Measurements from ENCODE around the gene PIAS1. TPM values are rescaled to one million over a fixed set of nuclear protein-coding genes. Genes with fewer than 3 reads are reported as not detected.

The PIAS1 gene
- total RNA-seq, 1 experiment from 2014 or later = 25.9 TPM

GRCh38 chr15:68206711-68207151, 152.6 kb downstream of the PIAS1 start:
- Histone ChIP-seq H3K4me2 (ENCODE audit: low read length) (no peak overlapping the region), H3K9ac (ENCODE audit: low read length) (no peak overlapping the region), H3K27me3 (ENCODE audit: insufficient read depth, low read length) (no peaks in the 10 kb centered on the region), H3K9me3 (ENCODE audit: control insufficient read depth in 1 of 2, insufficient read depth in 1 of 2, low read depth in 1 of 2, low read length in 2 of 2) (no peaks in the 10 kb centered on the region), H3K27ac (ENCODE audit: low read depth, low read length) (no peak overlapping the region), H3K79me2 (ENCODE audit: insufficient read depth, low read length) (peaks cover 42% of the 10 kb centered on the region), H3K4me1 (ENCODE audit: control insufficient read depth in 1 of 2, insufficient read depth in 2 of 2, low read length in 2 of 2) (peaks cover 6 to 20% of the 10 kb centered on the region in 2 experiments; a peak in 3 of 4 replicates), H3K9me2 (ENCODE audit: insufficient read depth) (no peaks in the 10 kb centered on the region), H3K36me3 (ENCODE audit: control insufficient read depth in 1 of 2, insufficient read depth in 2 of 2, low read length in 2 of 2) (no peaks in the 10 kb centered on the region; a peak in 1 of 4 replicates), H3K4me3 (replicated peaks in 1 of 2; ENCODE audit: low read depth in 1 of 2, low read length in 2 of 2) (no peak overlapping the region), H4K20me1 (ENCODE audit: insufficient read depth) (no peaks in the 10 kb centered on the region), H2AFZ (ENCODE audit: low read depth, low read length, poor library complexity, severe bottlenecking) (no peak overlapping the region)
- TF ChIP-seq POLR2AphosphoS5 (IDR thresholded peaks at IDR 0.05; ENCODE audit: low read depth, low read length) (no peak), CEBPB (IDR thresholded peaks at IDR 0.05; ENCODE audit: low read depth) (no peak), POLR2A (IDR thresholded peaks at IDR 0.05; ENCODE audit: borderline replicate concordance, extremely low read depth, insufficient read depth, insufficient read length) (no peak)
- CTCF ChIA-PET = no interaction called here
- BruUV-seq (replicated peaks) = no TSS peak
- ATAC-seq (no peak), DNase-seq (ENCODE audit: low read depth, low spot score) (no peak)
- intact Hi-C loops (cut with micrococcal nuclease) = no loop called here
- RAD21 ChIA-PET (ENCODE audit: low non-redundant PET in 1 of 2, low total read pairs in 2 of 2, uncharacterized antibody in 2 of 2, unreplicated experiment in 2 of 2) = no interaction called here
- POLR2A ChIA-PET = no interaction called here

DNA sequence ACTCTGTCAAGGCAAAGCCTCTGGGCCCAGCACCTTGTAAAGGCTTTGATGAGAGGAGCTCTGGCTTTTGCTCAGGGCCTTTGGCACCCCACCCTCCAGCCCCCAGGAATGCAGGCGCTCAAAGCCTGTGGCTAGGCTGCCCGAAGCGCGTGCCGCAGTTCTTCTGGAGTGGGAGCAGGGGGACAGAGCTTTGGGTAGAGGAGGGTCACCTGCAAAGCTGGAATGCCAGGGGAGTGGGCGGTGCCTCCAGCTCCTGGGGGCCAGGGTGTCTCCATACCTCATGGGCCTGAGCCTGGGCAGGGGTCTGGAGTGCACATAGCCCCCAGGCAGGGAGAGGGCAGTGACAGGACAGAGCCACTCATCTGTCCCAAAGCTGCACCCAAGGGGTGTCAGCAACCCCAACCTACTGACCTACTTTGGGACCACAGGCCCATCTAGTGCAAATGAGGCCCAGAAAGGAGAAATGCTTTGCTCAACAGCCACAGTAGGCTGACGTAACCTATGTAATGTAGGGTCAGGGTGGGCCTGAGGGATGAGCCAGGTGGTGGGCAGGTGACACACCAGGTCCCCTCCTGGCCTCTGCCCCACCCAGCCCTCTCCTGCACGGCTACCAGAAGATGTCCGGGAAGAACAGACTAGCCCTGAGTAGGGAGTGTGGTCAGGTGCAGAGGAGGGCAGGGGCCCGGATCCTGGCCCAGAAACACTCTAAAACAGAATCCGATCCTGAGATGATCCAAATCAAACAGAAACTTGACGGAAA, 153.2 kb downstream of the PIAS1 start:
- intact Hi-C loops (cut with micrococcal nuclease) = no loop called here
- Histone ChIP-seq H3K27ac (ENCODE audit: low read depth, low read length) (no peak overlapping the region), H3K27me3 (ENCODE audit: insufficient read depth, low read length) (no peaks in the 10 kb centered on the region), H3K4me2 (ENCODE audit: low read length) (no peak overlapping the region), H3K36me3 (ENCODE audit: control insufficient read depth in 1 of 2, insufficient read depth in 2 of 2, low read length in 2 of 2) (no peaks in the 10 kb centered on the region; a peak in 1 of 4 replicates), H3K9me2 (ENCODE audit: insufficient read depth) (no peaks in the 10 kb centered on the region), H3K79me2 (ENCODE audit: insufficient read depth, low read length) (peaks cover 48% of the 10 kb centered on the region), H3K9me3 (ENCODE audit: control insufficient read depth in 1 of 2, insufficient read depth in 1 of 2, low read depth in 1 of 2, low read length in 2 of 2) (no peaks in the 10 kb centered on the region), H2AFZ (ENCODE audit: low read depth, low read length, poor library complexity, severe bottlenecking) (no peak overlapping the region), H4K20me1 (ENCODE audit: insufficient read depth) (no peaks in the 10 kb centered on the region), H3K4me3 (replicated peaks in 1 of 2; ENCODE audit: low read depth in 1 of 2, low read length in 2 of 2) (no peak overlapping the region), H3K4me1 (ENCODE audit: control insufficient read depth in 1 of 2, insufficient read depth in 2 of 2, low read length in 2 of 2) (peaks cover 6 to 20% of the 10 kb centered on the region in 2 experiments; a peak in 3 of 4 replicates), H3K9ac (ENCODE audit: low read length) (no peak overlapping the region)
- ChIA-PET POLR2A (no interaction called here), RAD21 (ENCODE audit: low non-redundant PET in 1 of 2, low total read pairs in 2 of 2, uncharacterized antibody in 2 of 2, unreplicated experiment in 2 of 2) (no interaction called here), CTCF (no interaction called here)
- DNase-seq (ENCODE audit: low read depth, low spot score) (no peak), ATAC-seq (no peak)
- no peak for TF ChIP-seq CTCF (IDR thresholded peaks at IDR 0.05 in 2 of 3, conservative IDR thresholded peaks at IDR 0.05 in 1 of 3; ENCODE audit: borderline replicate concordance in 1 of 3, insufficient read depth in 1 of 3, low read depth in 2 of 3, low read length in 2 of 3)
- TF ChIP-seq ZFX (IDR thresholded peaks at IDR 0.05) = no peak
- no peak for TF ChIP-seq ZNF274 (IDR thresholded peaks at IDR 0.05; ENCODE audit: low read depth, low read length)
- TF ChIP-seq ELF1 (IDR thresholded peaks at IDR 0.05; ENCODE audit: borderline replicate concordance, low read depth) = no peak
- no peak for TF ChIP-seq POLR2A (IDR thresholded peaks at IDR 0.05; ENCODE audit: borderline replicate concordance, extremely low read depth, insufficient read depth, insufficient read length)
- TF ChIP-seq CEBPB (IDR thresholded peaks at IDR 0.05; ENCODE audit: low read depth) = no peak
- TF ChIP-seq SRF (IDR thresholded peaks at IDR 0.05; ENCODE audit: low read depth) = no peak
- TSS peak; percentile 38 for BruUV-seq (replicated peaks)

Measured in HCT116 (cell line).